Suppressor macrophage treated with lipopolysaccharide for 1 hour (primary cell): ENCODE data around the gene CCNL1.
"Not testable (repeated sequence)": the region's sequence is repeated elsewhere in the genome, so short reads cannot be mapped to it uniquely, and the experiment has no call there.

Experiments used
- DNase-seq, 3 donors: peaks; one replicate each; pipeline ENCODE4 v3.0.0-alpha.2; 2020 to 2022

CCNL1 gene

DNA sequence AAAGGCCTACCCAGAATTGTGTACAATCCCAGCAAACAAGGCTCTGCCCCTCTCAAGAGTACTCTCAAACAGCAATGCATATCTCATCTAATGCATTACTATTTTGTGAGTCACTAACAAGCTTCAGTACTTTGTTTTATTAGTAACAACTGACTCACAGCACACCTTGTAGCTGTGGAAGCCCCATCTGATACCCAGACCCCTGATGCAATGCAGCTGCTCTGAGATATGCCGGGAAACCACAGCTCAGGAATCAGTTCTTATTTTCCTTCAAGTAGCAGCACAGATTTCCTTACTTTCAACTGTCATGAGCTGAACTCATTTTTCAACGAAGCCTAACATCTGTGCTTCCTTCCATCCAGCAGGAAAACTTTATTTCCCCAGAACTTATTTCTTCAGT, 37.8 kb downstream of the CCNL1 start:
- DNase-seq = peak; percentile 31 to 54 (median 45)

DNA sequence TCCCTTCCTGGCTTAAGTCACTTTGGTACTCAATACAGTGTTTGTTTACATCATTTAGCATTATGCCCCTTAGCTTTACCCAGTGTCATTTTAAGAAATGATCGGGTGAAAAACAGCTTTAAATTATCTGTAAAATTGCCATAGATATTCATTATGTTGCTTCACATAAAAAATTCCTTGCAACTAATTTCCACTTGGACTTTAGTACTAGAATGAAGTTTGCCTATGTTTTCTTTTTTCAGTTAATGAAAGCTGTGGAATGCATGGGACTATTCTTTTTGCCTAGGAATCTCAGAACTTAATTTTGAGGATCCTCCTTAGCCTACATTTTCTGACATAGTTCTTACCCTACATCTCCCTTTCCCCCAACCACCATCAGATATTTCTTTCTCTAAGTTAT, 38.4 kb downstream of the CCNL1 start:
- no peak for DNase-seq

- no peak for DNase-seq
These were observed 39.7 kb downstream of the CCNL1 start for GRCh38 chr3:157120071-157120892.

GRCh38 chr3:157119369-157119951, 40.5 kb downstream of the CCNL1 start:
- peak in 1 of 3 donors; percentile 33 for DNase-seq

DNA sequence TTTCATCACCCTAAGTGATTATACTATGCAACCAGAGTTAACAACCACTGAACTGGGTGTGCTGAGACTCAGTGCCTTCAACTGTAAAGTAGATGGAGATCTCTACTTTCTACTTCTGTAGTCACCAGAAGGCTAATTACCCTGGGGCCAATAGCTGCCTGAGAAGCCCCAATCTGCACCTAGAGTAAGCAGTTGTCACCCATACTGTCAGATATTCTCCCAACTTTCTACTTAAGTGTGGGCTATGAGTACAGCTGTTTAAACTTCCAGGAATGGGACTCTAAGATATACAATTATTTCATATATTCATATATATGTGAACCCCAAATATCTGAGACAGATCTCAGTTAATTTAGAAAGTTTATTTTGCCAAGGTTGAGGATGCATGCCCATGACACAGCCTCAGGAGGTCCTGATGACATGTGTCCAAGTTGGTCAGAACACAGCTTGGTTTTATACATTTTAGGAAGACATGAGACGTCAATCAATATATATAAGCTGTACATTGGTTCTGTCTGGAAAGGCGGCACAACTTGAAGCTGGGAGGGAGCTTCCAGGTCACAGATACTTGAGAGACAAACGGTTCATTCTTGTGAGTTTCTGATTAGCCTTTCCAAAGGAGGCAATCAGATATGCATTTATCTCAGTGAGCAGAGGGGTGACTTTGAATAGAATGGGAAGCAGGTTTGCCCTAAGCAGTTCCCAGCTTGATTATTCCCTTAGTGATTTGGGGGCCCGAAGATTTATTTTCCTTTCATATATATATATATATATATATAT, 41.9 kb downstream of the CCNL1 start:
- no peak for DNase-seq

GRCh38 chr3:157117206-157117605, 42.7 kb downstream of the CCNL1 start:
- no peak for DNase-seq

DNA sequence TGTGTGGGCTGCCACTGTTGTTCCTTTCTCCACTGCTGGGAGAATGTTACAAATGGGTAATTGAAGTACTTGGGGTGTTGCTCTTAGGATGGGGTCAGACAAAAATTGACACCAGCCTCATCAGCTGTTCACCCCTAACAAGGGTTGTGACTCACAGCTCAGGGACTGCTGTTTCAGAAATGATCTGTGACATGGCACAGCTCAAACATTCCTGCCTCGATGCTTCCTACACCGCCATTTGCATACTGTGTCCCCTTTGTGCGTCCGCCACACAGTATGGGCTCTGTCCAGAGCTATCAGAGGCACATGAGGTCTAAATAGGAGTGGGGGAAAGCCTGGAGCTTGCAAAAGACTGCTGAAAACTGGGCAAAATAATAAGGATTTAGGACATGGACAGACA, 43.9 kb downstream of the CCNL1 start:
- DNase-seq = no peak

GRCh38 chr3:157115069-157116006, 44.6 kb downstream of the CCNL1 start:
- no peak for DNase-seq

DNA sequence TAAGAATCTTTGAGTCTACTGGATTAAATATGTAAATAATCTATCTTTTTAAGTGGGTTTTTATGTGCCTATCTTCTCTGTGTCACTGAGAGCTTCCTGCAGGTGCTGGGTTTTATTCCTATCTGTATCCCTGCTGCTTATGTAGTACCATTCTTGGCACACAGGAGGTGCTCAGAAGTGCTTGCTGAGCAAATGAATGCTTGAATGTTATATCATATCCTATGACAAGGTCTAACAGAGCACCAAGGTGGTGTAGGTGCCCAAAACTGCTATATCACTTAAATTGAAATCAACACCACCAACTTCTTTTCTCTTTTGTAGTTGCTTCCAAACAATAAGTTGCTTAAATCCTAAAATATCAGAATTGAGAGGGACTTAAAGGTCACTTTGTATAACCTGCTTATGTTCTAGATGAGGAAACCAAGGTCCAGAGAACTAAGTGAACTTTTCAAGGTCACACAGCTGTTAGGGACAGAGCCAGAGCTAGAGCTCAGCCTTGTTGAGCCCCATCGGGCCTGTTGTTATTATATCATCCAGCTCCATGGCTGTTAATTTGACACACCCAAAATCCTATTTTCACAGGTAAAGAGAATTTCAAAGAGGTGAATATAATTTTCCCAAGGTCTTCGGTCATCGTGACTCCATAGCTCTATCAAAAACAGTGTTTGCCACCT, 46.0 kb downstream of the CCNL1 start:
- DNase-seq = no peak

- no peak for DNase-seq
These were observed 47.4 kb downstream of the CCNL1 start for GRCh38 chr3:157112536-157112935.

- DNase-seq = no peak
These were observed 48.4 kb downstream of the CCNL1 start for GRCh38 chr3:157111518-157111917.

GRCh38 chr3:157110761-157111278, 49.1 kb downstream of the CCNL1 start:
- no peak for DNase-seq

- DNase-seq = no peak
These were observed 50.4 kb downstream of the CCNL1 start for GRCh38 chr3:157109267-157110141.

- DNase-seq = no peak
These were observed 52.3 kb downstream of the CCNL1 start for GRCh38 chr3:157107644-157108133.

DNA sequence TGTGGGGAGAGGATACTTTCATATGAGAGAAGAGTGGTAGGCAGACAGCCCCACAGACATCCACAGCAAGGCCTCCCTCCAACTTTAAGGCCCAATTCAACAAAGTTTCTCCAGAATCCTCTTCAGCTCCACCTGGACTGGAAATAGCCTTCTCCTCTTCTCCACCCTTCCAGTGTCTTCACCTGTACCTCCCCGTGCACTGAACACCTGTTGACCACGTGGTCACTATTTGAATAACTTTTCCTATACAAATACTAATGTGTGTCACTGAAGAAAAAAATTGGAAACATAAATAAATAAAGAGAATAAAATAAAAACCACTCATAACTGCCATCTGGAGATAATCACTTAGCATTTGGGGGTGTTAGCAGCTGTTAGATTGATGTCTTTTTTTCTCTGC, 52.9 kb downstream of the CCNL1 start:
- DNase-seq = no peak

- no peak for DNase-seq
These were observed 54.9 kb downstream of the CCNL1 start for GRCh38 chr3:157104928-157105652.

- no peak for DNase-seq
These were observed 55.4 kb downstream of the CCNL1 start for GRCh38 chr3:157104521-157104920.

- no peak for DNase-seq
These were observed 56.1 kb downstream of the CCNL1 start for GRCh38 chr3:157103860-157104259.

- no peak for DNase-seq
These were observed 56.7 kb downstream of the CCNL1 start for GRCh38 chr3:157103280-157103679.

GRCh38 chr3:157102595-157102994, 57.4 kb downstream of the CCNL1 start:
- DNase-seq = not testable (repeated sequence)
